Osteoblast (primary cell): Measurements from ENCODE around the gene FADS1. TPM values are rescaled to one million over a fixed set of nuclear protein-coding genes. Genes with fewer than 3 reads are reported as not detected.

Experiments
- DNase-seq: peaks from one replicate; pipeline ENCODE4 v3.0.0; 2011; ENCODE audit warnings: low spot score, mixed read lengths; ENCODE audit not compliant: insufficient read length; ENCODE audit errors: missing footprints
- H2AFZ ChIP-seq: 2 replicates; pipeline ENCODE4 v1.6.0; 2011; ENCODE audit warnings: mild to moderate bottlenecking, low read length
- H3K27ac ChIP-seq: 2 replicates; pipeline ENCODE4 v1.5.1; 2011; ENCODE audit warnings: mild to moderate bottlenecking, low read depth, low read length, moderate library complexity
- H3K27me3 ChIP-seq: 2 replicates; pipeline ENCODE4 v1.6.0; 2012; ENCODE audit warnings: mild to moderate bottlenecking, control low read depth, inconsistent platforms, low read length, moderate library complexity; ENCODE audit not compliant: insufficient read depth
- H3K36me3 ChIP-seq: 2 replicates; pipeline ENCODE4 v1.5.1; 2011; ENCODE audit warnings: mild to moderate bottlenecking, low read length, control low read depth, moderate library complexity; ENCODE audit not compliant: insufficient read depth
- H3K4me1 ChIP-seq: 2 replicates; pipeline ENCODE4 v1.5.1; 2011; ENCODE audit warnings: mild to moderate bottlenecking, low read length, control low read depth, moderate library complexity; ENCODE audit not compliant: insufficient read depth
- H3K4me2 ChIP-seq: 2 replicates; pipeline ENCODE4 v1.6.0; 2011; ENCODE audit warnings: mild to moderate bottlenecking, low read length; ENCODE audit not compliant: insufficient read depth
- H3K4me3 ChIP-seq: fragments of 200-600 bp; sonication (generic); 3 replicates; pipeline ENCODE4 v1.5.1; 2012; ENCODE audit warnings: mild to moderate bottlenecking, low read length, inconsistent platforms; ENCODE audit not compliant: insufficient read depth
- H3K79me2 ChIP-seq: 2 replicates; pipeline ENCODE4 v1.6.0; 2012; ENCODE audit warnings: mild to moderate bottlenecking, low read length, control low read depth, inconsistent platforms; ENCODE audit not compliant: insufficient read depth
- H3K9me3 ChIP-seq: 2 replicates; pipeline ENCODE4 v1.5.1; 2011; ENCODE audit warnings: low read depth, low read length, control low read depth
- H4K20me1 ChIP-seq: 2 replicates; pipeline ENCODE4 v1.6.0; 2012; ENCODE audit warnings: mild to moderate bottlenecking, low read length, control low read depth; ENCODE audit not compliant: insufficient read depth
- total RNA-seq: library from RNA; depleted of rRNA; stranded (reverse); fragments of >200 nt; gene quantifications from 2 replicates; pipeline ENCODE4 v1.2.3, GENCODE V29; 2012
- TF ChIP-seq, protein P1 (sequence below): IDR thresholded peaks from 2 replicates; pipeline ENCODE4 v1.5.1; 2011; ENCODE audit warnings: mild to moderate bottlenecking, low read depth, low read length, moderate library complexity; ENCODE audit errors: extremely low read depth

FADS1 gene
- total RNA-seq, 1 donor, result 303 TPM

DNA sequence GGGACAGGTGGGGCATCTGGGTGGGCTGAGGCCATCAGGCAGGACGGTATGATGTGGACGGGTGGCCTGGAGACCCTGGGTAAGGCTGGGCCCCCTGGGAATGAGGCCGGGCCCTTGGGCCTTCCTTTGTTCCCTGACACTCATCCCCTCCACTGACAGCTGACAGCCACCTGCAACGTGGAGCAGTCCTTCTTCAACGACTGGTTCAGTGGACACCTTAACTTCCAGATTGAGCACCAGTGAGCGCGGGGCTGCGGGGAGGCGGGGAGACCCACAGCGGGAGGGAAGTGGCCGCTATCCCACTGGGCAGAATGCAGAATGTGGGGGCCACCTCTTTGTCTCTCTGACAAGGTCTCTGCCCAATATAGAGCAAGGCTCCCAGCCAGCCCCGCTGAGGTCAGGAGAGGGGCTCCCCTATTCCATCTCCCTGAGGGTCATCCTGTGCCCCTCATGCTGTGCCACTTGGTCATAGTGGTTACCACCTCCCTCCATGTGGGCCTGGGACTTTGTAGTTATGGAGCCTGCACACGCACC is 46.8 kb upstream of the FADS1 start:
- Histone ChIP-seq H2AFZ (no peak overlapping the region), H3K9me3 (no peaks in the 10 kb centered on the region), H4K20me1 (no peaks in the 10 kb centered on the region), H3K27me3 (no peaks in the 10 kb centered on the region), H3K4me3 (no peak overlapping the region), H3K27ac (no peak overlapping the region), H3K79me2 (no peaks in the 10 kb centered on the region), H3K36me3 (peaks cover 3% of the 10 kb centered on the region), H3K4me2 (no peak overlapping the region), H3K4me1 (no peaks in the 10 kb centered on the region)
- DNase-seq, result peak; percentile 53
- TF ChIP-seq, protein P1, sequence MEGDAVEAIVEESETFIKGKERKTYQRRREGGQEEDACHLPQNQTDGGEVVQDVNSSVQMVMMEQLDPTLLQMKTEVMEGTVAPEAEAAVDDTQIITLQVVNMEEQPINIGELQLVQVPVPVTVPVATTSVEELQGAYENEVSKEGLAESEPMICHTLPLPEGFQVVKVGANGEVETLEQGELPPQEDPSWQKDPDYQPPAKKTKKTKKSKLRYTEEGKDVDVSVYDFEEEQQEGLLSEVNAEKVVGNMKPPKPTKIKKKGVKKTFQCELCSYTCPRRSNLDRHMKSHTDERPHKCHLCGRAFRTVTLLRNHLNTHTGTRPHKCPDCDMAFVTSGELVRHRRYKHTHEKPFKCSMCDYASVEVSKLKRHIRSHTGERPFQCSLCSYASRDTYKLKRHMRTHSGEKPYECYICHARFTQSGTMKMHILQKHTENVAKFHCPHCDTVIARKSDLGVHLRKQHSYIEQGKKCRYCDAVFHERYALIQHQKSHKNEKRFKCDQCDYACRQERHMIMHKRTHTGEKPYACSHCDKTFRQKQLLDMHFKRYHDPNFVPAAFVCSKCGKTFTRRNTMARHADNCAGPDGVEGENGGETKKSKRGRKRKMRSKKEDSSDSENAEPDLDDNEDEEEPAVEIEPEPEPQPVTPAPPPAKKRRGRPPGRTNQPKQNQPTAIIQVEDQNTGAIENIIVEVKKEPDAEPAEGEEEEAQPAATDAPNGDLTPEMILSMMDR, result no peak

DNA sequence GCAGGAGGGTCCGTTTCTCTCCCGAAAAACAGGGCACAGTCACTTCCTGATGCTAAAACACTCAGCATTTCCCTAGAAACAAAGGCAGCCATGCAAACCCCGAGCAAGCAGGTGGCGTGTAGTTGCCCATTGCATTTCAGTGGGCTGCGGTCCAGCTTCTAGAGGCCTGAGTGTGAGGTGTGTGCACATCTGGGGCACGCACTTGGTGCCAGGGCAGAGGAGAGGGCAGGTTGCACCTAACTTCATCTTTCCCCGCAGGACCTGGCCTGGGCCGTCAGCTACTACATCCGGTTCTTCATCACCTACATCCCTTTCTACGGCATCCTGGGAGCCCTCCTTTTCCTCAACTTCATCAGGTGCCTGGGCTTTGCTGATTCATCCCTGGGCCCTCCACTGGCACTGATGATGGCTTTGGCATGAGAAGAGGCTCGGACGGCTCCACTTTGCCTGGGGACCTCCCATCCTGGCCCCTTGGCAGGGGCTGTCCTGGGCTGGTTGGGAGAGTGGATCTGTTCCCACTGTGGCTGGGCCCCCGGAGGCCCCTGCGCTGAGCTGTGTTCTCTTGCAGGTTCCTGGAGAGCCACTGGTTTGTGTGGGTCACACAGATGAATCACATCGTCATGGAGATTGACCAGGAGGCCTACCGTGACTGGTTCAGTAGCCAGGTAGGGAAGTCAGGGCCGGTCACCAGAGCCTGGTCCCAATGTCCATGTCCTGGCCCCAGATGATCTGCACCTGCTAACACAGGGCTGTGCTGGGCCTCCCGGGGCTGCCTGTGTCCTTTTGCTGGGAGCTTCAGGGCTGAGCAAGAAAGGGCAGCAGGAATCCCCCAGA is 46.1 kb upstream of the FADS1 start:
- Histone ChIP-seq H3K4me2 (no peak overlapping the region), H3K27ac (no peak overlapping the region), H3K4me3 (no peak overlapping the region), H2AFZ (no peak overlapping the region), H3K27me3 (no peaks in the 10 kb centered on the region), H3K36me3 (peaks cover 3% of the 10 kb centered on the region), H3K4me1 (no peaks in the 10 kb centered on the region), H3K79me2 (no peaks in the 10 kb centered on the region), H3K9me3 (no peaks in the 10 kb centered on the region), H4K20me1 (no peaks in the 10 kb centered on the region)
- TF ChIP-seq, protein P1, result no peak
- DNase-seq, result peak; percentile 70

DNA sequence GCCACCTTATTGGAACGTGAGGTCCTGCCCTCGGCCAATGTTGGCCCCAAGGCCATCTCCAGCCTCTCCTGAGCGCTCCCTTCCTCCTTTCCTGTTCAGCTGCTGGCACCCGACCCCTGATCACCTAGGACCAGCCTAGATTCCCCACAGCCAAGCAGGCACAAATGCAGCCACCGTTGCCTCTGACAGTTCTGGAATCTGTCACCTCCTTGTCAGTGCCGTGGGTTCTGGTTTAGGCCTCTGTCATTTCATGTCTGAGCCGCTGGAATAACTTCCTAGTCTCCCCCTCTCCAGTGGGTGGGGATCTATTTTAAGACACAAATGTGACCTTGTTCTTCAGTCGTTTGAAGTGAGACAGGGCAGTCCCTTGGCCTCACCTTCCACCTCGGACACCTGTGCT is 44.8 kb upstream of the FADS1 start:
- no peaks in the 10 kb centered on the region for H3K27me3 ChIP-seq
- no peaks in the 10 kb centered on the region for H3K9me3 ChIP-seq
- no peak overlapping the region for H3K4me2 ChIP-seq
- H2AFZ ChIP-seq, result no peak overlapping the region
- H3K4me1 ChIP-seq, result no peaks in the 10 kb centered on the region
- no peaks in the 10 kb centered on the region for H4K20me1 ChIP-seq
- no peak overlapping the region for H3K4me3 ChIP-seq
- H3K79me2 ChIP-seq, result no peaks in the 10 kb centered on the region
- H3K27ac ChIP-seq, result no peak overlapping the region
- TF ChIP-seq, protein P1, result no peak
- peaks cover 8% of the 10 kb centered on the region for H3K36me3 ChIP-seq
- peak; percentile 30 for DNase-seq
